ENCODE measurements around the gene HNRNPH1. TPM values are rescaled to one million over a fixed set of nuclear protein-coding genes. Genes with fewer than 3 reads are reported as not detected.
"Not testable (repeated sequence)": the region's sequence is repeated elsewhere in the genome, so short reads cannot be mapped to it uniquely, and the experiment has no call there.

Gene HNRNPH1, protein sequence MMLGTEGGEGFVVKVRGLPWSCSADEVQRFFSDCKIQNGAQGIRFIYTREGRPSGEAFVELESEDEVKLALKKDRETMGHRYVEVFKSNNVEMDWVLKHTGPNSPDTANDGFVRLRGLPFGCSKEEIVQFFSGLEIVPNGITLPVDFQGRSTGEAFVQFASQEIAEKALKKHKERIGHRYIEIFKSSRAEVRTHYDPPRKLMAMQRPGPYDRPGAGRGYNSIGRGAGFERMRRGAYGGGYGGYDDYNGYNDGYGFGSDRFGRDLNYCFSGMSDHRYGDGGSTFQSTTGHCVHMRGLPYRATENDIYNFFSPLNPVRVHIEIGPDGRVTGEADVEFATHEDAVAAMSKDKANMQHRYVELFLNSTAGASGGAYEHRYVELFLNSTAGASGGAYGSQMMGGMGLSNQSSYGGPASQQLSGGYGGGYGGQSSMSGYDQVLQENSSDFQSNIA
- 100 to 1,000 TPM; 335 to 732 TPM for total RNA-seq

DNA sequence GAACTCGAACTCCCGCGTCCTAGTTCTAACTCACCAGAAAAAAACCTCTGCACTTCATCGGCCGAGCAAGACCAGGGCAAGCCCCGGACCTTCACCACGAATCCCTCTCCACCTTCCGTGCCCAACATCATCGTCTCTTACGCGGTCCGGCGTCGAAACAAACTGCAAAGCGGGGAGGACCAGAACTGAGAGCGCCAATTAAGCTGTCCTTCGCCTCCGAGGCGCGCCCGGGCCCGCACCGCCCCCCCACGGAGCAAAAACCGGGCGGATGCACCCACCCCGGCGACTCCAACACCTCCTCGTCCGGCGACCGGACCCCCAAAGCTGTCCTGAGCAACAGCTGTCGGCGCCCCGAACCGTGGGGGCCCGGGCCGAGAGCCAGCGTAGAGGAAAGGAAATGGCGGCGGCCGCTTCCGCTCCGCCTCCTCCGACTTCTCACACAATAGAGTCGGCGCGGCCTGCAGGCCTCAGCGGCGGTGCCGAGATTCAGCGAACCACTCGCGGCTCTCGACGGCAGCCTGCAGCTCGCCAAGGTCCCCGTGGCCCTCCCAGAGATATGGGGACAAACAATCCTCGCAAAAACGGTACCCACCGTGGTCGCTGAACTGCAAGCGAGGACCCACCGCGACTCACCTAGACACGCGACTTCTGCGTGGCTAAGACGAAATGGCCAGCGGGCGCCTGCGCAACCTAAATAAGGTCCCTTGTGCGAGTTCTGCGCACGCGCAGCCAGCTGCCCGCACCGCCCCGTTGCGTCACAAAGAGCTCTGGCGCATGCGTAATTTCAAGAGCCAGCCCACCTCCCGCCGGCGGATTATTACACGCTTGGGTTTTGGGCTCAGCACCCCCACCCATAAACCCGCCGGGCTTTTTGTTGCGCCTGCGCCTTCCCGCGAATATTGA is at the start of gene HNRNPH1:
HNRNPH1 (minus strand) TSS at position 669 of the 903 bp plus-strand sequence; CDS start at position 131, 538 bp downstream.
- ATAC-seq (peak; percentile 91), DNase-seq (peak; percentile 99 to 100 (median 99))
- 0% methylated on average over 7 to 90 of the region's 92 CpGs for WGBS, 2 donors
- Histone ChIP-seq H3K4me3 (peak within 1 kb of the TSS; percentile 90 to 99), H3K4me1 (peaks cover 46% of the 10 kb centered on the region), H3K27ac (peak within 1 kb of the TSS; percentile 98 to 99 (median 98)), H3K27me3 (no peaks in the 10 kb centered on the region), H3K36me3 (replicated peaks in 1 of 2; ENCODE audit: insufficient read depth in 1 of 2, low read depth in 2 of 2) (peaks cover 4 to 10% of the 10 kb centered on the region in 2 donors), H3K9me3 (no peaks in the 10 kb centered on the region)
- intact Hi-C loops (cut with DNase I), result no loop called here
- TF ChIP-seq, protein P1, sequence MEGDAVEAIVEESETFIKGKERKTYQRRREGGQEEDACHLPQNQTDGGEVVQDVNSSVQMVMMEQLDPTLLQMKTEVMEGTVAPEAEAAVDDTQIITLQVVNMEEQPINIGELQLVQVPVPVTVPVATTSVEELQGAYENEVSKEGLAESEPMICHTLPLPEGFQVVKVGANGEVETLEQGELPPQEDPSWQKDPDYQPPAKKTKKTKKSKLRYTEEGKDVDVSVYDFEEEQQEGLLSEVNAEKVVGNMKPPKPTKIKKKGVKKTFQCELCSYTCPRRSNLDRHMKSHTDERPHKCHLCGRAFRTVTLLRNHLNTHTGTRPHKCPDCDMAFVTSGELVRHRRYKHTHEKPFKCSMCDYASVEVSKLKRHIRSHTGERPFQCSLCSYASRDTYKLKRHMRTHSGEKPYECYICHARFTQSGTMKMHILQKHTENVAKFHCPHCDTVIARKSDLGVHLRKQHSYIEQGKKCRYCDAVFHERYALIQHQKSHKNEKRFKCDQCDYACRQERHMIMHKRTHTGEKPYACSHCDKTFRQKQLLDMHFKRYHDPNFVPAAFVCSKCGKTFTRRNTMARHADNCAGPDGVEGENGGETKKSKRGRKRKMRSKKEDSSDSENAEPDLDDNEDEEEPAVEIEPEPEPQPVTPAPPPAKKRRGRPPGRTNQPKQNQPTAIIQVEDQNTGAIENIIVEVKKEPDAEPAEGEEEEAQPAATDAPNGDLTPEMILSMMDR (IDR thresholded peaks at IDR 0.05), result peak in 1 of 7 experiments; percentile 4
- peak; percentile 99 to 100 (median 100) for TF ChIP-seq POLR2A (IDR thresholded peaks at IDR 0.05)

DNA sequence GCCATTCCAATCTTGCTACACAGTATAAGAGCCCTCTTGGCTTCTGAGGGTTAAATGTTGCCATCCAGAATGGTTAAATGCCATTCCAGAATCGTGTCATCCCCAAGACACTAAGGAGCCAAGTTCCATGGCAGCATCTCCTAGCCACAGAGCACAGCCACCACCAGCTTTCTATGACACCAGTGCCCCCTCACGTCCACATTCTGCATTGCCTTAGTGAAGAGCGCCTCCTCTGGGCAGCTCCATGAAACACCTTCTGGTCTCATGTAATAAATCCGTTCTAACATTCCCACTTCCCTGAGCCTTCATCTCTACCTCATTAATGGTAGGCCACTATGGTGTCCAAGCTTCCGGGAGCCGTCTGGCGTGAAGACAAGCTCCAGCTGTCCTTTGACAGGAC is 44.9 kb upstream of the HNRNPH1 start:
- WGBS, 2 donors, result 46 to 49% methylated on average over 7 of the region's 7 CpGs
- no peaks in the 10 kb centered on the region for H3K27me3 ChIP-seq
- TF ChIP-seq, protein P1 (IDR thresholded peaks at IDR 0.05), result peak; percentile 17 to 86 (median 48)
- no peak for TF ChIP-seq POLR2A (IDR thresholded peaks at IDR 0.05)
- peak; percentile 28 to 59 (median 51) for DNase-seq
- H3K9me3 ChIP-seq, result no peaks in the 10 kb centered on the region
- H3K27ac ChIP-seq, result no peak overlapping the region
- H3K4me3 ChIP-seq, result no peak overlapping the region
- H3K36me3 ChIP-seq (replicated peaks in 1 of 2; ENCODE audit: insufficient read depth in 1 of 2, low read depth in 2 of 2), result no peaks in the 10 kb centered on the region
- intact Hi-C loops (cut with DNase I), result no loop called here
- no peaks in the 10 kb centered on the region for H3K4me1 ChIP-seq
- ATAC-seq, result peak; percentile 68

DNA sequence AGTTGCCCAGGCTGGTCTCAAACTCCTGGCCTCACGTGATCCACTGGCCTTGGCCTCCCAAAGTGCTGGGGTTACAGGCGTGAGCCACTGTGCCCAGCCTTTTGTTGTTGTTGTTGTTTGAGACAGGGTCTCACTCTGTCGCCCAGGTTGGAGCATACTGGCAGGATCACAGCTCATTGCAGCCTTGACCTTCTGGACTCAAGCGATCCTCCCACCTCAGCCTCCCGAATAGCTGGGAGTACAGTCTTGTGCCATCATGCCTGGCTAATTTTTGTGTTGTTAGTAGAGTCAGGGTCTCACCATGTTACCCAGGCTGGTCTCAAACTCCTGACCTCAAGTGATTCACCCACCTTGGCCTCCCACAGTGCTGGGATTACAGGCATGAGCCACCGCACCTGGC is 38.2 kb upstream of the HNRNPH1 start:
- H3K4me1 ChIP-seq; H3K36me3 ChIP-seq (replicated peaks in 1 of 2; ENCODE audit: insufficient read depth in 1 of 2, low read depth in 2 of 2); H3K27ac ChIP-seq; DNase-seq; H3K9me3 ChIP-seq; H3K4me3 ChIP-seq; intact Hi-C loops (cut with DNase I); H3K27me3 ChIP-seq; ATAC-seq: not testable (repeated sequence)
- 90 to 94% methylated on average over 4 to 6 of the region's 6 CpGs for WGBS, 2 donors

DNA sequence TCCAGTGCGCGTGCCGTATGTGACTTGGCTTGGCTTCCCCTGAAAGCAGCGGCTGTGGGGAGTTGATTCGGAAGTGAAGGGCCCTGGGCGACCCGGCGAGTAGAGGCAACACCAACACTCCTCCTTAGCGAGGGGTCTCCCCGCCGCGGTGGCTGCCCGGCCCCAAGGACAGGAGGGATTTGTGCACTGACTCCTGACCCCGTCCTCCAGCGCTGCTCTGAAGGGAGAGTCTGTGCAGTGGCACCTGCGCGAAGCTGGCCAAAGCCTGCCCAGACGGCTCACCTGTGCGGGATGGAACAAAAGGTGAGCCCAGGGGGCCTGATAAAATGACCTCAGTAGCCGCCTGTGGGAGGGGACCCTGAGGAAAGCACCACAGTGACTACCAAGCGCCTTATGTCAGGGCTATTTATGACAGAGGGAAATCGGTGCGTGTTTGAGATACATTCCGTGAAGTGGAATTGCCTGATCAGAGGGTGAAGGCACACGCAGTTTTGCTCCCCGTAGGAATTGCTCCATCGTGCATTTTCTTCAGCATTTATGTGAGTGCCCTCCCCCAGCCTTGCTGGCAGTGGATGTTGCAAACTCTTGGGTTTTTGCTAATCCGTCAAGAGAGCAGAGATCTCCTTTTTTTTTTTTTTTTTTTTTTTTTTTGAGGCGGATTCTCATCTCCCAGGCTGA is 34.8 kb upstream of the HNRNPH1 start:
- intact Hi-C loops (cut with DNase I); H3K36me3 ChIP-seq (replicated peaks in 1 of 2; ENCODE audit: insufficient read depth in 1 of 2, low read depth in 2 of 2); H3K9me3 ChIP-seq; H3K4me1 ChIP-seq; H3K27me3 ChIP-seq: not testable (repeated sequence)
- Histone ChIP-seq H3K4me3 (peak overlapping the region in 1 of 2 donors; percentile 38), H3K27ac (peak overlapping the region in 3 of 4 donors; percentile 42 to 76 (median 59))
- DNase-seq (peak in 3 of 4 donors; percentile 19 to 28 (median 21)), ATAC-seq (peak; percentile 50)
- 3 to 5% methylated on average over 9 to 12 of the region's 29 CpGs for WGBS, 2 donors
- peak in 1 of 3 donors; percentile 27 for TF ChIP-seq POLR2A (IDR thresholded peaks at IDR 0.05)

DNA sequence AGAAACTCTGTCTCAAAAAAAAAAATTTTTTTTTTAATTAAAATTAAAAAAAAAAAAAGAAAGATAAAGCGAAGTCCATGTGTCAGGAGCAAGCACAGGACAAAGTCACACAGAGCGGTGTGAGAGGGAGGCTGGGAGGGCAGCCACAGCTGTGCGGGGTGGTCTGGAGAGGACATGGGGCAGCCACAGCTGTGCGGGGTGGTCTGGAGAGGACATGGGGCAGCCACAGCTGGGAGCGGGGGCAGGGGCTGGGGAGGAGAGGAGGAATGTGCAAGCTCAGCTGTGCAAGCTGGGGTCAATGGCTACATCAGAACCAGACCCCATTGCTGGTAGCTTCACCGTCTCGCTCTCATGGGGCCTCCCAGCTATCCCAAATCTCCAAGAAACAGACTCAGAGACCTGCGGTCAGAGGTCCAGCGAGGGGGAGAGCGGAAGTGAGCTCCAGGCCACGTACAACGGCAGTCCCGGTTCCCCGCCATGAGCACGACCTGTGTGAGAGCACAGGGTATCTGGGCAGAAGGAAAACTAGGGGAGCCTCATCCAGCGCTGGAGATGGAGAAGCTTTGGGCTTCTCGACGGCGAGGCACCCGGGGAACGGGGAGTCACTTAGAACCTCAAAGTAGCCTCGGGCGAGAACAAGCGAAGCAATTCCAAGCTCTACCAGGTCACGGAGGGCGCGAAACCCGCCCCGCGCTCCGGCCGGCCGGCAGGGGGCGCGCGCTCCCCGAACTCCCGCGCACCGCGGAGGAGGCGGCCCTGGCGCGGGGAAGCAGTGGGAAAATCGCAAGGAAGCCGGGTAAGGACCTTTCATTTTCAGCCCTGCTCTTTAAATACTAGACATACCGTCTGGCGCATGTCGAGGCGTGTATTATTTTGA is 34.1 kb upstream of the HNRNPH1 start:
- H3K4me1 ChIP-seq; intact Hi-C loops (cut with DNase I); H3K27me3 ChIP-seq; H3K4me3 ChIP-seq; H3K36me3 ChIP-seq (replicated peaks in 1 of 2; ENCODE audit: insufficient read depth in 1 of 2, low read depth in 2 of 2); H3K27ac ChIP-seq; H3K9me3 ChIP-seq: not testable (repeated sequence)
- WGBS, 2 donors, result 21 to 79% methylated on average over 2 to 12 of the region's 50 CpGs
- DNase-seq, result peak in 3 of 4 donors; percentile 29 to 47 (median 31)
- ATAC-seq, result peak; percentile 93

DNA sequence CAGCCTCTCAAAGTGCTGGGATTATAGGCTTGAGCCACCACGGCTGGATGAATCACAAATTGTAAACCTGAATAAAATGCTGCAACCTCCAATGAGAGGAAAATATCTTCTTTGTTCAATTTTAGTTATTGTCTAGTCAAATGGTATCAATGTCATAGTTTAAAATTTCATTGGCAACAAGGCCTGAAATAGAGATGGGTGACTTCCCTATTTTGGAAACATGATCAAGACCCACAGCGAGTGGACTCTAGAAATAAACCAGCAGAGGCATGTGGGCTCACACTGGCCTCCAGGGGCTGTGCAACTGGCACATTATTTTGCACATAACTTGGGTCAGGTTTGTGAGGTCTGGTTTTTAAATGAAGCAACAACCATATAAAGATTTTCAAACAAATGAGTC is 29.7 kb upstream of the HNRNPH1 start:
- intact Hi-C loops (cut with DNase I); ATAC-seq: not testable (repeated sequence)
- 69 to 76% methylated on average over 2 of the region's 2 CpGs for WGBS, 2 donors

DNA sequence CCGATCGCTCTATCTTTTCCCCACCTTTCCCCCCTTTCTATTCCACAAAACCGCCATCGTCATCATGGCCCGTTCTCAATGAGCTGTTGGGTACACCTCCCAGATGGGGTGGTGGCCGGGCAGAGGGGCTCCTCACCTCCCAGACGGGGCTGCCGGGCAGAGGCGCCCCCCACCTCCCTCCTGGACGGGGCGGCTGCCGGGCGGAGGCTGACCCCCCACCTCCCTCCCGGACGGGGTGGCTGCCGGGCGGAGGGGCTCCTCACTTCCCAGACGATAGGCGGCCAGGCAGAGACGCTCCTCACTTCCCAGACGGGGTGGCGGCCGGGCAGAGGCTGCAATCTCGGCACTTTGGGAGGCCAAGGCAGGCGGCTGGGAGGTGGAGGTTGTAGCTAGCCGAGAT is 26.8 kb upstream of the HNRNPH1 start:
- intact Hi-C loops (cut with DNase I); H3K27ac ChIP-seq; H3K9me3 ChIP-seq; H3K27me3 ChIP-seq; H3K4me1 ChIP-seq; DNase-seq; H3K36me3 ChIP-seq (replicated peaks in 1 of 2; ENCODE audit: insufficient read depth in 1 of 2, low read depth in 2 of 2); H3K4me3 ChIP-seq; ATAC-seq: not testable (repeated sequence)
- WGBS, 2 donors, result 93 to 100% methylated on average over 6 to 7 of the region's 26 CpGs

More for the DNA sequence above, 29.7 kb upstream of the HNRNPH1 start:
- H3K27me3 ChIP-seq; H3K9me3 ChIP-seq; H3K36me3 ChIP-seq (replicated peaks in 1 of 2; ENCODE audit: insufficient read depth in 1 of 2, low read depth in 2 of 2); DNase-seq; H3K27ac ChIP-seq; H3K4me1 ChIP-seq; H3K4me3 ChIP-seq: not testable (repeated sequence)

DNA sequence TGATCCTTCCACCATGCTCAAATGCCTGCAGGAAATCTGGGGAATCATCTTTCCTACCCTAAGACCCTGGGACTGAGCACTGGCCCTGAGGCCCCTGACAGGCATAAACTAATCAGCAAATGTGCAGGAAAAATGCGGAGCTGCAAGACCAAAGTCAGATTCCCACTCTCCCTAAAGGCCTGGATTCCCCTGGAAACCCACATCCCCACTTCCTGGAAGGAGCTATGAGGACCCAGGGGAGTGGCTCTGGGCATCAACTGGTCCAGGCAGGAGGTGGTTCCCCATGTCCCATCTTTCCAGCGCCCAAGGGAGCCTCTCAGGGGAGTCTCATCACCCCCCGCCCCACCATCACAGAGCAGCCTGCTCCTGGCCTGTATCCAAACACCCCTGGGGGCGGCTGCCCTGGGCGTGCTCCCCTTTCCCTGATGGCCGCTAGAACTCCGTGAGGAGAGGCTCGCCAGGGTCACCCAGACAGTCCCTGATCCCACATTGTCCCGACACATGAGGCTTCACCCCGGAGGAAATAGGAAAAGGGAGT is 25.8 kb upstream of the HNRNPH1 start:
- intact Hi-C loops (cut with DNase I); ATAC-seq: not testable (repeated sequence)

More for the DNA sequence above, 25.8 kb upstream of the HNRNPH1 start:
- not testable (repeated sequence) for H3K36me3 ChIP-seq (replicated peaks in 1 of 2; ENCODE audit: insufficient read depth in 1 of 2, low read depth in 2 of 2); DNase-seq; H3K4me1 ChIP-seq; H3K4me3 ChIP-seq; H3K27ac ChIP-seq; H3K9me3 ChIP-seq; H3K27me3 ChIP-seq
- 76 to 90% methylated on average over 4 to 6 of the region's 10 CpGs for WGBS, 2 donors
